ENCODE results near the gene CTSV. TPM values are rescaled to one million over a fixed set of nuclear protein-coding genes. Genes with fewer than 3 reads are reported as not detected.
"Not testable (repeated sequence)": the region's sequence is repeated elsewhere in the genome, so short reads cannot be mapped to it uniquely, and the experiment has no call there.

Gene CTSV
- polyA plus RNA-seq (2014; cell fraction: cytosol; rRNA removed) = 14.2 and 14.5 TPM in 2 replicates
- polyA plus RNA-seq (2014; cell fraction: nucleus; rRNA removed) = 6.6 and 10.0 TPM in 2 replicates

- DNase-seq (ENCODE audit: low spot score) = peak; percentile 86
Observed at GRCh38 chr9:97038611-97039513, at the start of gene CTSV. Gene CTSV, minus strand, starts transcription at chr9:97039142. Its CDS starts 1,099 bp downstream, at chr9:97038043.

GRCh38 chr9:97087668-97088215 is 48.8 kb upstream of the CTSV start:
- not testable (repeated sequence) for DNase-seq (ENCODE audit: low spot score)

- not testable (repeated sequence) for DNase-seq (ENCODE audit: low spot score)
Observed at GRCh38 chr9:97084562-97084991, 45.6 kb upstream of the CTSV start.

GRCh38 chr9:97078362-97078761 is 39.4 kb upstream of the CTSV start:
- no peak for DNase-seq (ENCODE audit: low spot score)

- DNase-seq (ENCODE audit: low spot score) = no peak
Observed at GRCh38 chr9:97077452-97078295, 38.7 kb upstream of the CTSV start.

- not testable (repeated sequence) for DNase-seq (ENCODE audit: low spot score)
Observed at GRCh38 chr9:97076731-97077451, 37.9 kb upstream of the CTSV start.

GRCh38 chr9:97076238-97076637 is 37.3 kb upstream of the CTSV start:
- no peak for DNase-seq (ENCODE audit: low spot score)

GRCh38 chr9:97075289-97075985 is 36.5 kb upstream of the CTSV start:
- DNase-seq (ENCODE audit: low spot score) = no peak

GRCh38 chr9:97073506-97073905 is 34.6 kb upstream of the CTSV start:
- no peak for DNase-seq (ENCODE audit: low spot score)

GRCh38 chr9:97072285-97072776 is 33.4 kb upstream of the CTSV start:
- DNase-seq (ENCODE audit: low spot score) = no peak

- not testable (repeated sequence) for DNase-seq (ENCODE audit: low spot score)
Observed at GRCh38 chr9:97070325-97070724, 31.4 kb upstream of the CTSV start.

GRCh38 chr9:97067490-97067889 is 28.5 kb upstream of the CTSV start:
- DNase-seq (ENCODE audit: low spot score) = no peak

GRCh38 chr9:97064176-97064575 is 25.2 kb upstream of the CTSV start:
- no peak for DNase-seq (ENCODE audit: low spot score)

- DNase-seq (ENCODE audit: low spot score) = no peak
Observed at GRCh38 chr9:97060796-97061195, 21.9 kb upstream of the CTSV start.

GRCh38 chr9:97059626-97060025 is 20.7 kb upstream of the CTSV start:
- DNase-seq (ENCODE audit: low spot score) = no peak

- DNase-seq (ENCODE audit: low spot score) = no peak
Observed at GRCh38 chr9:97057651-97058050, 18.7 kb upstream of the CTSV start.

GRCh38 chr9:97055891-97056290 is 16.9 kb upstream of the CTSV start:
- not testable (repeated sequence) for DNase-seq (ENCODE audit: low spot score)

GRCh38 chr9:97053717-97054116 is 14.8 kb upstream of the CTSV start:
- no peak for DNase-seq (ENCODE audit: low spot score)

- no peak for DNase-seq (ENCODE audit: low spot score)
Observed at GRCh38 chr9:97052735-97053134, 13.8 kb upstream of the CTSV start.

GRCh38 chr9:97046228-97046627 is 7.3 kb upstream of the CTSV start:
- no peak for DNase-seq (ENCODE audit: low spot score)
